GM21723 (cell line): Measurements from ENCODE around the gene DDX27.

ENCODE experiments used
- ATAC-seq: cut with Tn5 transposase; IDR thresholded peaks from one replicate; pipeline ENCODE4 v1.9.1; 2021; ENCODE audit warnings: mild to moderate bottlenecking, moderate library complexity; ENCODE audit not compliant: unreplicated experiment

The DDX27 gene

DNA sequence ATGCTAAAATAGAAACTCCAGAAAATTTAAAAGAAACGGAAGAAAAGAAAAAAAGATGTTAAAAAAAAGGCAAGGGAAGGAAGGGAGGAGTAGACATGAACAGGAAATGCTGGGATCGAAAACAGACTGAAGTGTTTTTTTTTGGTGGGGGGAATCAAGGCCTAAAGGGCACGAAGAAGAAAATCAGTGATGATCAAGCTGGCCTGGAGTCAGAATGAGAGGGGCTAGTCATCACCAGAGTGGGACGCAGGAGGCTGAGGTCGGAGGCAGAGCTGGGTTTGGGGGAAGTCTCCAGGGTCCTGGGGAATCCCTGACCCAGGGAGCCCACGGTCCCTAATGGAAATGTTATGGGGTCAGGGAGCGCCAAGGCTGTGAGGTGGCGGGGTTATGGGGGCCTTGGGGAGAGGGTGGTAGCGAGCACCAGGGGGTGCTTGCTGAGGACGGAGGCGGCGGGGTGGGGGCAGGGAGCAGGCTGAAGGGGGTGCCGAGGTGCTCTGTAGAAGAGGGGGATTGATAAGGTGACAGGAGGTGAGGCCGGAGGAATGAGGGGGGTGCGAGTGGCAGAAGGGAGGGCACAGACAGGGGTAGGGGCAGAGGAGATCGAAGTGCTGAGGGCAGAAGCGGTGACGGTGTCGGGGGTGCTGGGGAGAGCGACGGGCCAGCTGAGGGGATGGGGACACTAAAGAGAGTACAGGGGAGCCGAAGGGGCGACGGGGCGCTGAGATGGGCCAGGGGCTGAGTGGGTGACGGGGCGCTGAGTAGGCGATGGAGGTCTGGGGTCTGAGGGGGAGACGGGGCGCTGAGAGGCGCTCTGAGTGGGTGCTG lies 58.0 kb downstream of the DDX27 start:
- no peak for ATAC-seq

DNA sequence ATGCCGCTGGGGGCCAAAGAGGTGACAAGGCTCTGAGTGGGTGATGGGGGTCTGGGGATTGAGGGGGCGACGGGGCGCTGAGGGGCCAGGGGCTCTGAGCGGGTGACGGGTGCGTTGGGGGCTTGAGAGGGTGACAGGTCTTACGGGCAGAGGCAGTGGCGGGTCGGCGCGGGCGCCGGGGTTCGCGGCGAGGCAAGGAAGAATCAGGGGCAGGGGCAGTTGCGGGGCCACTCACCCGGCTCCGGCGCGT lies 58.5 kb downstream of the DDX27 start:
- ATAC-seq: no peak

GRCh38 chr20:49278036-49278817 lies 59.0 kb downstream of the DDX27 start, which contains the start of gene ZNFX1:
TSS of gene ZNFX1 (minus strand) at chr20:49278057. CDS start at chr20:49275839, 2,218 bp downstream.
- ATAC-seq: peak; percentile 85

GRCh38 chr20:49278818-49279676 lies 59.8 kb downstream of the DDX27 start:
- no peak for ATAC-seq

GRCh38 chr20:49279677-49280462 lies 60.7 kb downstream of the DDX27 start:
- no peak for ATAC-seq

- ATAC-seq: no peak
These were observed 61.3 kb downstream of the DDX27 start for GRCh38 chr20:49280463-49281058.

- no peak for ATAC-seq
These were observed 62.1 kb downstream of the DDX27 start for GRCh38 chr20:49281059-49281912.

DNA sequence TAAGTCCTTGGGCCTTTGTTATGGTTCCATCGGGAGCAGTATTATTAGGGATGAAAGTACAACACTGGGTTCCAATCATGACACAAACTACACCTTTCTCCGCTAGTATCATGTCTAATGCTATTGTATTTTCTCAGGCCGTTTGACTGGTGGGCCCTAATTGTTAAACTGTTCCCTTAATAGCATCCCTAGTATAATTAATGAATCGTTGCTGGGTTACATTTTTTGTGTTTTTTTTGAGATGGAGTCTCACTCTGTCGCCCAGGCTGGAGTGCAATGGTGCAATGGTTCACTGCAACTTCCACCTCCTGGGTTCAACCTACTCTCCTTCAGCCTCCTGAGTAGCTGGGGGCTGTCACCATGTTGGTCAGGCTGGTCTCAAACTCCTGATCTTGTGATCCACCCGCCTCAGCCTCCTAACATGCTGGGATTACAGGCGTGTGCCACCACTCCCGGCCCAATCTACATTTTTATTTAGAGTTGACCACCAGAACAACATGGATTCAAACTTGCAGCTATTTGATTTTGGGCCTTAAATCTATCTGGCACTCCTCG lies 62.8 kb downstream of the DDX27 start:
- ATAC-seq: no peak

- ATAC-seq: no peak
These were observed 63.5 kb downstream of the DDX27 start for GRCh38 chr20:49282584-49283171.

GRCh38 chr20:49283176-49283702 lies 64.0 kb downstream of the DDX27 start:
- ATAC-seq: no peak

GRCh38 chr20:49283703-49284625 lies 64.7 kb downstream of the DDX27 start:
- no peak for ATAC-seq

DNA sequence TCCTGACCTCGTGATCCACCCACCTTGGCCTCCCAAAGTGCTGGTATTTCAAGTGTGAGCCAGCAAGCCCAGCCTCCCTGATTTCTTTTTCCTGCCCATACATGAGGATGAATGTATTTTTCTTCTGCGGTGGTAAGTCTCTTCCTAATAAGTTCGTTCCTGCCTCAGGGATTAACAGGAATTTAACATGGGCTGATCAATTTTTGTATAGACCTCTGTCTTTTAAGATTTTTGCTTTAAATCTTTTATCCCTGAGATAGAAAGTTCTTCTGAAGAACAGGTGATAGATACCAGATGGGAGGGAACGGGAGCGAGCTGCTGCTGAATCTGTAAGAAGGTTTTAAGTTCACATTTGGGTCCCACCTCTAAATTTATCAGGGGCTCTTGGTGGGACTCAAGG lies 65.6 kb downstream of the DDX27 start:
- ATAC-seq: no peak

GRCh38 chr20:49285233-49285668 lies 66.0 kb downstream of the DDX27 start:
- ATAC-seq: no peak

DNA sequence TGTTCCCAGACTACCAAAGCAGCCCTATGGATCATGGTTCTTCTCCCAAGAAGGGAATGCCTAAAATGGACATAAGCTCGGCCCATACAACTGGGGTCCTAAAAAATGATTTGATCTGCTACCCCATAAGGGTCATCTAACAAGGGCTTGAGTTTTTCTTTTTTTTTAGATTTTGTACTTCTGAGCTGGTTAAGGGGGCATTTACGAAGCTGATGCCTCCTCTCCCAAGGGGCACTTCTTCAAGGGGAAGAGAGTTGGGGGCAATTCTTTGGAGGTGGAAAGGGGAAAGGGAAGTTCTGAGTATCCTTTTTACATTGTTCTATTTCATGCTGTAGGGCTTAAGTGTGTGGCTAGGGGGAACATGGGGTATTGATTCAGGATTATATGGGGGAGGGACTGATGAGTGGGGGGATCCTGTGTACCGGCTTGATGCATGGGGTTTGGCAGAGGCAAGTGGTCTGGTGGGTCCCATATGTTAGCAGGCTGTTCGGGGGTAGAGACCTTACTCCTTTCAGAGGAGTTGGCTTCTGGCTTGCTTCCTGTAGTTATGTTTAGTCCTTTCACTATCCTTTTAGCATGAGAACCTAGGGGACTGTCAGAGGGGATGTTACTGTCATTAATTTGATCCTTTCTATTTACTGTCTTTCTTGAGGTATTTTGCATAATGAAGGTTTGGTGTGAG lies 66.7 kb downstream of the DDX27 start:
- no peak for ATAC-seq

- no peak for ATAC-seq
These were observed 67.7 kb downstream of the DDX27 start for GRCh38 chr20:49286689-49287551.
